Activated gamma-delta T cell treated with anti-CD3 and anti-CD28 coated beads, Interleukin-2, amount 50 U/mL, for 16 hours (primary cell): Measurements from ENCODE around the gene PARD6B.
"Not testable (repeated sequence)": the region's sequence is repeated elsewhere in the genome, so short reads cannot be mapped to it uniquely, and the experiment has no call there.

ENCODE experiments used
- DNase-seq: peaks from one replicate; pipeline ENCODE4 v3.0.0-alpha.2; 2020; ENCODE audit warnings: low read depth

The PARD6B gene

GRCh38 chr20:50799890-50800550 lies 68.6 kb downstream of the PARD6B start:
- DNase-seq: no peak

GRCh38 chr20:50800986-50801746 lies 69.8 kb downstream of the PARD6B start:
- DNase-seq: not testable (repeated sequence)

GRCh38 chr20:50801747-50802125 lies 70.4 kb downstream of the PARD6B start:
- no peak for DNase-seq

- DNase-seq: no peak
Observed at GRCh38 chr20:50802289-50802688, 70.9 kb downstream of the PARD6B start.

- DNase-seq: no peak
Observed at GRCh38 chr20:50804437-50805348, 73.3 kb downstream of the PARD6B start.

- no peak for DNase-seq
Observed at GRCh38 chr20:50805349-50805684, 73.9 kb downstream of the PARD6B start.

GRCh38 chr20:50806126-50806768 lies 74.9 kb downstream of the PARD6B start:
- DNase-seq: no peak
